Measurements from ENCODE around the gene TBL3.

Gene TBL3

DNA sequence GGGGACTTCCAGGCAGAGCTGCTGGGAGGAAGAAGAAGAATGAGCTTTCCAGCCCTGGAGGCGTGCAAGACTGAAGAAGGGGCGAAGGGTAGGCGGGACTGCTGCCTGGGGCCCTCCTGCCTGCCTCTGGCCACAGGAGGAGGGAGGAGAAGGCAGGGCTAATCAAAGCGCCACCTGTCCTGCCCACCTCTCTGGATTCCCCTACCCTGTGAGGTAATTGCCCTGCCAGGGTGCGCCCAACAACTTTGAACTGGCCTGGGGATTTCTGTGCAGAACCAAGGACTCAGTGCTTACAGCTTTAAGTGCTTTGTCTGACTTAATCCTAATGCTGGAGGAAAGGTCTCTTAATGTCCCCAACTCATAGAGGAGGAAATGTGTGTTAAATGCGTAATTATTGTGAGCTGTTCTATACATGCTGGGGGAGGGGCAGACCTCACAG, 9.6 kb downstream of the TBL3 start, which contains the start of gene NOXO1:
Gene NOXO1, minus strand, starts transcription at position 72 of the 439 bp plus-strand sequence. CDS start 290 bp downstream, outside the sequence.
- DNase-seq (ENCODE audit: low read depth), result no peak
- no peak within 1 kb of the TSS for H3K4me3 ChIP-seq (ENCODE audit: low read depth, low read length)
- TF ChIP-seq, protein P1, sequence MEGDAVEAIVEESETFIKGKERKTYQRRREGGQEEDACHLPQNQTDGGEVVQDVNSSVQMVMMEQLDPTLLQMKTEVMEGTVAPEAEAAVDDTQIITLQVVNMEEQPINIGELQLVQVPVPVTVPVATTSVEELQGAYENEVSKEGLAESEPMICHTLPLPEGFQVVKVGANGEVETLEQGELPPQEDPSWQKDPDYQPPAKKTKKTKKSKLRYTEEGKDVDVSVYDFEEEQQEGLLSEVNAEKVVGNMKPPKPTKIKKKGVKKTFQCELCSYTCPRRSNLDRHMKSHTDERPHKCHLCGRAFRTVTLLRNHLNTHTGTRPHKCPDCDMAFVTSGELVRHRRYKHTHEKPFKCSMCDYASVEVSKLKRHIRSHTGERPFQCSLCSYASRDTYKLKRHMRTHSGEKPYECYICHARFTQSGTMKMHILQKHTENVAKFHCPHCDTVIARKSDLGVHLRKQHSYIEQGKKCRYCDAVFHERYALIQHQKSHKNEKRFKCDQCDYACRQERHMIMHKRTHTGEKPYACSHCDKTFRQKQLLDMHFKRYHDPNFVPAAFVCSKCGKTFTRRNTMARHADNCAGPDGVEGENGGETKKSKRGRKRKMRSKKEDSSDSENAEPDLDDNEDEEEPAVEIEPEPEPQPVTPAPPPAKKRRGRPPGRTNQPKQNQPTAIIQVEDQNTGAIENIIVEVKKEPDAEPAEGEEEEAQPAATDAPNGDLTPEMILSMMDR (IDR thresholded peaks at IDR 0.05; ENCODE audit: control insufficient read depth, extremely low read depth, insufficient read depth), result no peak

DNA sequence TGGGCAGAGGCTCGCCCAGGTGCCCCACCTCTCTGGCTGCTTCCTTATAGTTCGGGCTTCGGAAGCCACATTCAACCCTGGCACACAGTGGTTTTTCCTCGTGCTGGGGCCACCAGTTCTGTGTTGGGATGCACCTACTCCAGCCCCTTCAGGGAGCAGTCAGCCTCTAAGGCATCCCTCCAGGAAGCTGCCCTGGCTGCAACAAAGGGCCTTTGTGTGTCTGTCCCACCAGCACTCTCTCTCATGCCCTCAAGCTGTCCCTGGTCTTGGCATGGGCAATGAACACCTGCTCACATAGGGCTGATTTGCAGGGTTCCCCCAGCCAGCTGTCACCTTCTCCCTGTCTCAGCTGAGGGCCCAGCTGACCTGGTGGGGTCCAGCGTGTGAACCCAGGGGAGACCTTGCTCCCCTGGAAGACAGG, 10.2 kb downstream of the TBL3 start:
- TF ChIP-seq, protein P1 (IDR thresholded peaks at IDR 0.05; ENCODE audit: control insufficient read depth, extremely low read depth, insufficient read depth), result no peak
- H3K4me3 ChIP-seq (ENCODE audit: low read depth, low read length), result no peak overlapping the region
- DNase-seq (ENCODE audit: low read depth), result no peak

DNA sequence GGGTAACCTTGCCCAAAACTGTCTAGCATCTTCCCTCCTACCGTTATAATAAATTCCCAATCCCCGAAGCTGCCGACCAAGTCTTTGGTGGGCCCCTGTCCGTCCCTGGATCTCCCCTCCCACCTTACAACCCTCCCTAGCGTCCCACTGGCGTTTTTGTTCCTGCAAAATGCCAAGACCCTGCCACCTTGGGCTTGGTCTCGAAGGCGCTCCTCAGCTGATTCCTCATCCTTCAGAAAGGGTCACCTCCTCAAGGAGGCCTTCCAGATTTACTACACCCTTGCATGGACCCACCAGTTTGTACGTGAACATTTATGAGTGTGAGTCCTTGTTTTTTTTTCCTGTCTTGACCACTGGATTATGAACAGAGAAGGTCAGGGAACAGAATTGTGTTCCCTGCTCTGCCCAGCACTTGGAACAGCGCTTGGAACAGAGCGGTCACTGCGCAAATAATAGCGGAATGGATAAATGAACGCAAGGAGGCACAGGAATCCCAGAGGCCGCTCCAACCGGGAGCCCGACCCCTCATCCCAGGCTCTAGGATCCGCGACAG, 11.2 kb downstream of the TBL3 start:
- TF ChIP-seq, protein P1 (IDR thresholded peaks at IDR 0.05; ENCODE audit: control insufficient read depth, extremely low read depth, insufficient read depth), result peak; percentile 31; the same call in 1 of the 2 replicates
- peak overlapping the region; percentile 54 for H3K4me3 ChIP-seq (ENCODE audit: low read depth, low read length)
- no peak for DNase-seq (ENCODE audit: low read depth)

DNA sequence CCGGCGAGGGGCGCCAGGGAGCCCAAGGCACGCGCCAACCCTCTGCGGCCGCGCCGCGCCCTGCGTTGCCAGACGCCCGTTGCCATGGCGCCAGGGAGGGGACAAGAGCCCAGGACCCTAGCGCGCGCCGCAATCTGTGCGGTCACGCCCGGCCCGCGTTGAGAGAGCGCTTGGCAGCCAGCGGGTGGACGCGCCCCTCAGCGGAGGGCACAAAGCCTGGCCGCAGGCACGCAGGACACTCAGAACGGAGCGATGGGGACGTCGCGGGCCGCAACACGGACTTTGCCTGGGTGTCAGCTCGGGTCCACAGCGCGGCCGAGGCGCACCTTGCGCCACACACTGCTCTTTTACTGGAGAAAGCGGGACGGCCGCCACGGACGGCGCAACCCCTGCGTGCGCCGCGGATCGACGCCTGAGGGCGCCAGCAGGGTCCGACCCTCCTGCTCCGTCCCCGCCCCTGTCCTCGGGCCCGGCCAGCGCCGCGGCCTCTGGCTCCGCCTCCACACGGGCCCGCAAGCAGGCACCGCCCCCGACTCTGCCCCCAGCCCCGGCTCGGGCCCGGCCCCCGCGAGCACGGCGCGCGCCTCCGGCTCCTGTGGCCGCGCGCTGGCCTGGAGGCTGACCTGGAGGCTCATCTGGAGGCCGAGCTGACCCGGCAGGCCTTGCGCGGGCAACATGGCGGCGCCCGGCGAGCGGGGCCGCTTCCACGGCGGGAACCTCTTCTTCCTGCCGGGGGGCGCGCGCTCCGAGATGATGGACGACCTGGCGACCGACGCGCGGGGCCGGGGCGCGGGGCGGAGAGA, 11.9 kb downstream of the TBL3 start, which contains the start of gene GFER:
Gene GFER, plus strand, starts transcription at position 650 of the 803 bp plus-strand sequence. Its CDS starts 26 bp downstream, at position 676.
- TF ChIP-seq, protein P1 (IDR thresholded peaks at IDR 0.05; ENCODE audit: control insufficient read depth, extremely low read depth, insufficient read depth), result peak; percentile 72
- peak within 1 kb of the TSS; percentile 73 for H3K4me3 ChIP-seq (ENCODE audit: low read depth, low read length)
- peak; percentile 78 for DNase-seq (ENCODE audit: low read depth)

DNA sequence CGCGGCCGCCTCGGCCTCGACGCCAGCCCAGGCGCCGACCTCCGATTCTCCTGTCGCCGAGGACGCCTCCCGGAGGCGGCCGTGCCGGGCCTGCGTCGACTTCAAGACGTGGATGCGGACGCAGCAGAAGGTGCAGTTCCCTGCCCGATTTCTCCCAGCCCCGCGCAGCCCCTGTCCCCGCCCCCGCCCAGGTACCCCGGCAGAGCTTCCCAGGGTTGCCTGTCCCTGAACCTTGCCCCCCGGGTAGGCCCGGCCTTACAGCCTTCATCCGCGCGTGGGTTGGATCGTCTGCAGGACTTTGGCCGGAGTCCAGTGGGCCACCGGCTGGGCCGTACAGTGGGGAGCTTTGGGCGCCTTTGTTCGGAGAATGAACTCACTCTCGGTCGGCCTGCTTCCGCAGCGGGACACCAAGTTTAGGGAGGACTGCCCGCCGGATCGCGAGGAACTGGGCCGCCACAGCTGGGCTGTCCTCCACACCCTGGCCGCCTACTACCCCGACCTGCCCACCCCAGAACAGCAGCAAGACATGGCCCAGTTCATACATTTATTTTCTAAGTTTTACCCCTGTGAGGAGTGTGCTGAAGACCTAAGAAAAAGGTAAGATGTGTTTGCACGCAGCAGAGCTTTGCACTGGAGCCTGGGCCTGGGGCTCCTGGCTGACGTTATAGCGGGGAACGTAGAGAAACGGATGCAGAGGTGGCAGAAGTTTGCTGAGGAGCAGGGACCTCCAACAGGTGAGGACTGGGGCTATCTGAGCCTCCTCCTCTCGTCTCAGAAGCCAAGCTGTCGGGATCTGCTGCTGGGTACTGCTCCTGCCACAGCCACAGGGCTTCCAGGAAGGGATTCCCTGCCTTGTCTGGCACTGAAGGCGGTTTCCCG, 12.7 kb downstream of the TBL3 start:
- TF ChIP-seq, protein P1 (IDR thresholded peaks at IDR 0.05; ENCODE audit: control insufficient read depth, extremely low read depth, insufficient read depth), result no peak
- DNase-seq (ENCODE audit: low read depth), result no peak
- peak overlapping the region; percentile 73 for H3K4me3 ChIP-seq (ENCODE audit: low read depth, low read length)

DNA sequence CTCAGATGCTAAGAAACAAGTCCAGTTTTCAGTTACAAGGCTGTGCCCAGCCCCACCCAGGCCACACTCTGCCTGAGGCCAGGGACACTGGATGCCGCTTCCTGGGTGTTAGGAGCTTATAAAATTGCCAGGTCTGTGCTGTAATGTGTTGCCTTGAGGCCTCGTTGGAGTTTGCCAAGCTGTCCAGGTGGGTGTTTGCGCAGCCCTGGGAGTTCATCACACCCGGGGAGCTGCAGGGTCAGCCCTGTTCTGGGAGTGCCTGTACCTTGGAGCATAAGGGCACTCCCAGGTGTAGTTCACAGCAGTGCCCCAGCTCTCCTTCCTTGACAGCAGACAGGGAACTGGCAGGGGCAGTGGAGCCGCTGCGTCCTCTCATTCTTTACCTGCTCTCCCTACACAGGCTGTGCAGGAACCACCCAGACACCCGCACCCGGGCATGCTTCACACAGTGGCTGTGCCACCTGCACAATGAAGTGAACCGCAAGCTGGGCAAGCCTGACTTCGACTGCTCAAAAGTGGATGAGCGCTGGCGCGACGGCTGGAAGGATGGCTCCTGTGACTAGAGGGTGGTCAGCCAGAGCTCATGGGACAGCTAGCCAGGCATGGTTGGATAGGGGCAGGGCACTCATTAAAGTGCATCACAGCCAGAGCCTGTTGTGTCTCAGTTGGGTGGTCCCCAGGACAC, 13.8 kb downstream of the TBL3 start:
- TF ChIP-seq, protein P1 (IDR thresholded peaks at IDR 0.05; ENCODE audit: control insufficient read depth, extremely low read depth, insufficient read depth), result no peak
- peak overlapping the region; percentile 73 for H3K4me3 ChIP-seq (ENCODE audit: low read depth, low read length)
- DNase-seq (ENCODE audit: low read depth), result no peak
